NCI-H1436 treated with DMSO at 0.1 percent for 48 hours (cell line): ENCODE data around the gene SLC52A1.
"Not testable (repeated sequence)": the region's sequence is repeated elsewhere in the genome, so short reads cannot be mapped to it uniquely, and the experiment has no call there.

Source experiments
- DNase-seq: peaks from one replicate; lab custom pipeline; 2025; lab: John Stamatoyannopoulos, UW

SLC52A1 gene

GRCh38 chr17:5031365-5032082 is 3.7 kb downstream of the SLC52A1 start:
- peak; percentile 19 for DNase-seq

GRCh38 chr17:5030168-5030567 is 5.1 kb downstream of the SLC52A1 start:
- not testable (repeated sequence) for DNase-seq

- DNase-seq, result no peak
Measured at GRCh38 chr17:5027916-5028315, 7.3 kb downstream of the SLC52A1 start.

GRCh38 chr17:5027299-5027698 is 7.9 kb downstream of the SLC52A1 start:
- no peak for DNase-seq

GRCh38 chr17:5024604-5025003 is 10.6 kb downstream of the SLC52A1 start:
- DNase-seq, result no peak

GRCh38 chr17:5023588-5024147 is 11.6 kb downstream of the SLC52A1 start:
- DNase-seq, result no peak

- no peak for DNase-seq
Measured at GRCh38 chr17:5022171-5022711, 13.0 kb downstream of the SLC52A1 start.

GRCh38 chr17:5020502-5021023 is 14.7 kb downstream of the SLC52A1 start:
- no peak for DNase-seq

- no peak for DNase-seq
Measured at GRCh38 chr17:5019475-5019956, 15.7 kb downstream of the SLC52A1 start.

- DNase-seq, result no peak
Measured at GRCh38 chr17:5014357-5014756, 20.9 kb downstream of the SLC52A1 start.

GRCh38 chr17:5011928-5012327 is 23.3 kb downstream of the SLC52A1 start:
- DNase-seq, result no peak

- no peak for DNase-seq
Measured at GRCh38 chr17:5003214-5003867, 31.9 kb downstream of the SLC52A1 start.

GRCh38 chr17:5002121-5002788 is 33.0 kb downstream of the SLC52A1 start:
- no peak for DNase-seq

GRCh38 chr17:5000237-5000639 is 35.0 kb downstream of the SLC52A1 start:
- no peak for DNase-seq

GRCh38 chr17:4999430-5000093 is 35.7 kb downstream of the SLC52A1 start:
- no peak for DNase-seq

GRCh38 chr17:4998732-4999429 is 36.3 kb downstream of the SLC52A1 start:
- no peak for DNase-seq

- no peak for DNase-seq
Measured at GRCh38 chr17:4998027-4998731, 37.0 kb downstream of the SLC52A1 start.

- peak; percentile 3 for DNase-seq
Measured at GRCh38 chr17:4997302-4998026, 37.8 kb downstream of the SLC52A1 start, which contains the start of the genes INCA1 and KIF1C. TSS of gene INCA1 (minus strand) at chr17:4997522. CDS start at chr17:4994437, 3,085 bp downstream. TSS of gene KIF1C (plus strand) at chr17:4997950. CDS start at chr17:5000247, 2,297 bp downstream.

GRCh38 chr17:4994081-4994595 is 41.1 kb downstream of the SLC52A1 start:
- no peak for DNase-seq
